Fibroblast of lung (primary cell): ENCODE data around the gene ACSL3. TPM values are rescaled to one million over a fixed set of nuclear protein-coding genes. Genes with fewer than 3 reads are reported as not detected.
"Not testable (repeated sequence)": the region's sequence is repeated elsewhere in the genome, so short reads cannot be mapped to it uniquely, and the experiment has no call there.

ENCODE experiments used
- DNase-seq, 2 donors: peaks; one replicate each; pipeline versions ENCODE4 v3.0.0 to v3.0.0-alpha.2; 2010; ENCODE audit warnings: low read depth in 2 of 2
- H2AFZ ChIP-seq: 2 replicates; pipeline ENCODE4 v1.5.1; 2012; ENCODE audit warnings: low read length, control low read depth, inconsistent platforms
- H3K27ac ChIP-seq: 2 replicates; pipeline ENCODE4 v1.5.1; 2011; ENCODE audit warnings: low read length, control low read depth; ENCODE audit not compliant: insufficient read depth
- H3K27me3 ChIP-seq: 2 replicates; pipeline ENCODE4 v1.5.1; 2011; ENCODE audit warnings: mild to moderate bottlenecking, low read length; ENCODE audit not compliant: control insufficient read depth, insufficient read depth
- H3K36me3 ChIP-seq: 2 replicates; pipeline ENCODE4 v1.5.1; 2011; ENCODE audit warnings: low read length; ENCODE audit not compliant: control insufficient read depth, insufficient read depth
- H3K4me1 ChIP-seq: 2 replicates; pipeline ENCODE4 v1.5.1; 2011; ENCODE audit warnings: low read length; ENCODE audit not compliant: control insufficient read depth, insufficient read depth; ENCODE audit errors: extremely low read depth
- H3K4me2 ChIP-seq: 2 replicates; pipeline ENCODE4 v1.5.1; 2011; ENCODE audit warnings: low read length, control low read depth; ENCODE audit not compliant: insufficient read depth; ENCODE audit errors: extremely low read depth
- H3K4me3 ChIP-seq, 4 experiments: fragments of 200-600 bp in 1 of 4; sonication (generic) in 1 of 4; replicated peaks in 1 of 4; 2 replicates each; pipeline ENCODE4 v1.5.1; 2011 to 2016; ENCODE audit warnings: low read length in 4 of 4, low read depth in 3 of 4, mild to moderate bottlenecking in 3 of 4, control low read depth in 2 of 4, inconsistent platforms in 1 of 4, mixed read lengths in 1 of 4; ENCODE audit not compliant: insufficient read depth in 1 of 4; ENCODE audit errors: control extremely low read depth in 1 of 4
- H3K79me2 ChIP-seq: 2 replicates; pipeline ENCODE4 v1.5.1; 2012; ENCODE audit warnings: mild to moderate bottlenecking, low read length, inconsistent platforms; ENCODE audit not compliant: control insufficient read depth, insufficient read depth
- H3K9ac ChIP-seq: 2 replicates; pipeline ENCODE4 v1.5.1; 2011; ENCODE audit warnings: mild to moderate bottlenecking, low read length, control low read depth; ENCODE audit not compliant: insufficient read depth
- H3K9me3 ChIP-seq: 2 replicates; pipeline ENCODE4 v1.5.1; 2012; ENCODE audit warnings: low read depth, low read length; ENCODE audit not compliant: control insufficient read depth, insufficient read depth
- H4K20me1 ChIP-seq: 2 replicates; pipeline ENCODE4 v1.5.1; 2011; ENCODE audit warnings: low read length; ENCODE audit not compliant: control insufficient read depth, insufficient read depth; ENCODE audit errors: extremely low read depth
- CTCF ChIP-seq, 2 donors: IDR thresholded peaks in 1 of 2; conservative IDR thresholded peaks in 1 of 2; 1 replicate in 1 of 2; 2 replicates in 1 of 2; pipeline ENCODE4 v1.5.1; 2011 to 2012; ENCODE audit warnings: low read length in 2 of 2, control low read depth in 1 of 2, inconsistent platforms in 1 of 2, low read depth in 1 of 2, mild to moderate bottlenecking in 1 of 2
- EZH2 ChIP-seq: IDR thresholded peaks from 2 replicates; pipeline ENCODE4 v1.5.1; 2012; ENCODE audit warnings: low read length, control low read depth, mild to moderate bottlenecking; ENCODE audit errors: missing control alignments
- polyA plus RNA-seq, 2 donors: library from polyadenylated mRNA; depleted of rRNA in 1 of 2; stranded (reverse) in 1 of 2; unstranded in 1 of 2; fragments of >200 nt; gene quantifications; 2 replicates each; pipeline ENCODE4 v1.2.1, GENCODE V29; 2011 to 2012; ENCODE audit warnings: missing spikeins in 1 of 2
- total RNA-seq: library from RNA; depleted of rRNA; stranded (reverse); fragments of >200 nt; gene quantifications from 2 replicates; pipeline ENCODE4 v1.2.1, GENCODE V29; 2014

The ACSL3 gene
- total and polyA plus RNA-seq, 2 donors (not counting 1 experiment from before 2014, with no cell fraction given), result 147 to 377 TPM

DNA sequence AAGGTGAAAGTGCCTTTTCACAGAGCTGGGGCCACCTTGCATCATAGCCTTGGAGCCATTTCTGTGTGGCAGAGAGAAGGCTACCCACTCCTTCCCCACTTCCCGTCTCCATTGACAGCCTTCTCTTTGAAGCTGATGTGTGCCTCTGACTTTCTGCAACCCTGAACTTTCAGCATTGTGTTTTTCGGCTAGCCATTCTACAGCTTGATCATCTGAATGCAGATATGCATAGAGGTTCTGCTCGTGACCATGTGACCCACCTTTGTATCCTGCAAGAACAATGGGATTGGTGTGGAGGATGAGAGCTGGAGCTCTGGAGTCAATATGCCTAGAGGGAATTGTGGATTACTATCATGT is 122.1 kb downstream of the ACSL3 start:
- Histone ChIP-seq H3K79me2 (no peaks in the 10 kb centered on the region), H3K4me2 (no peak overlapping the region), H3K27me3 (no peaks in the 10 kb centered on the region), H3K9ac (no peak overlapping the region), H3K36me3 (no peaks in the 10 kb centered on the region), H3K27ac (no peak overlapping the region), H3K4me1 (peaks cover 4% of the 10 kb centered on the region), H3K4me3 (no peak overlapping the region), H2AFZ (no peak overlapping the region), H4K20me1 (no peaks in the 10 kb centered on the region), H3K9me3 (no peaks in the 10 kb centered on the region)
- no peak for DNase-seq
- no peak for TF ChIP-seq EZH2
- no peak for TF ChIP-seq CTCF (conservative IDR thresholded peaks at IDR 0.05 in 1 of 2, IDR thresholded peaks at IDR 0.05 in 1 of 2; ENCODE audit: low read depth in 1 of 2, low read length in 2 of 2)

DNA sequence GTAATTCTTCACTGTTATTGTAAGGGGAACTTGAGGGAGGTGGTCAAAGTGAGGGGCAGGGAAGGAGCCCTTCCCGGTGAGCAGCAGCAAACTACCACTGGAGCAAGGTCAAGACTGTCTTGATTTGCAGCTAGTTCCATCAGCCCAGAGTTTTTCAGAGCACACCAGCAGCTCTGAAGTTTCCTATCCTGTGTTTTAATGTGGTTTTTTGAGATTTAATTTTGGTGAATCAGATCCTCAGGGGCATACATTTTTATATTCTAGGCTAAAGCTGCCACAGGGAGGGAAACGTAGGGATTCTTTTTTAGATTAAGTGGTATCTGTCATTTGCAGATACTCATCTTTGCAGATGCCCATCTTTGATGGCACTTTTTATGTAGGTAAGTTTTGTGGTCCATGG is 124.1 kb downstream of the ACSL3 start:
- Histone ChIP-seq H3K36me3 (no peaks in the 10 kb centered on the region), H3K9ac (no peak overlapping the region), H3K4me1 (peaks cover 4% of the 10 kb centered on the region), H3K79me2 (no peaks in the 10 kb centered on the region), H3K27me3 (no peaks in the 10 kb centered on the region), H3K4me3 (no peak overlapping the region), H4K20me1 (no peaks in the 10 kb centered on the region), H3K4me2 (no peak overlapping the region), H3K9me3 (no peaks in the 10 kb centered on the region), H2AFZ (no peak overlapping the region), H3K27ac (no peak overlapping the region)
- DNase-seq, result no peak
- TF ChIP-seq EZH2 (no peak), CTCF (conservative IDR thresholded peaks at IDR 0.05 in 1 of 2, IDR thresholded peaks at IDR 0.05 in 1 of 2; ENCODE audit: low read depth in 1 of 2, low read length in 2 of 2) (no peak)

- Histone ChIP-seq H3K4me1 (peaks cover 4% of the 10 kb centered on the region), H3K27me3 (no peaks in the 10 kb centered on the region), H2AFZ (no peak overlapping the region), H3K4me2 (no peak overlapping the region), H3K9ac (no peak overlapping the region), H3K9me3 (no peaks in the 10 kb centered on the region), H3K27ac (no peak overlapping the region), H3K79me2 (no peaks in the 10 kb centered on the region), H3K4me3 (no peak overlapping the region), H3K36me3 (no peaks in the 10 kb centered on the region), H4K20me1 (no peaks in the 10 kb centered on the region)
- TF ChIP-seq EZH2 (no peak), CTCF (conservative IDR thresholded peaks at IDR 0.05 in 1 of 2, IDR thresholded peaks at IDR 0.05 in 1 of 2; ENCODE audit: low read depth in 1 of 2, low read length in 2 of 2) (no peak)
- DNase-seq, result no peak
Observed at GRCh38 chr2:222989431-222989830, 128.6 kb downstream of the ACSL3 start.

GRCh38 chr2:222990206-222990605 is 129.4 kb downstream of the ACSL3 start:
- not testable (repeated sequence) for H3K4me1 ChIP-seq, H3K9ac ChIP-seq, H3K4me3 ChIP-seq, H3K4me2 ChIP-seq, H3K36me3 ChIP-seq, H3K27ac ChIP-seq, H3K9me3 ChIP-seq, H3K79me2 ChIP-seq, H3K27me3 ChIP-seq, H4K20me1 ChIP-seq, H2AFZ ChIP-seq, DNase-seq
